Measurements from ENCODE around the gene NELL1.

- TF ChIP-seq CTCF (IDR thresholded peaks at IDR 0.05) (no peak), POLR2A (IDR thresholded peaks at IDR 0.05) (no peak), EP300 (IDR thresholded peaks at IDR 0.05) (no peak)
These were observed 29.7 kb upstream of the NELL1 start for GRCh38 chr11:20639688-20640087.
